ENCODE results near the gene SAMD11. TPM values are rescaled to one million over a fixed set of nuclear protein-coding genes. Genes with fewer than 3 reads are reported as not detected.

Gene SAMD11
- total RNA-seq, 1 experiment from 2014 or later = 11.5 TPM

DNA sequence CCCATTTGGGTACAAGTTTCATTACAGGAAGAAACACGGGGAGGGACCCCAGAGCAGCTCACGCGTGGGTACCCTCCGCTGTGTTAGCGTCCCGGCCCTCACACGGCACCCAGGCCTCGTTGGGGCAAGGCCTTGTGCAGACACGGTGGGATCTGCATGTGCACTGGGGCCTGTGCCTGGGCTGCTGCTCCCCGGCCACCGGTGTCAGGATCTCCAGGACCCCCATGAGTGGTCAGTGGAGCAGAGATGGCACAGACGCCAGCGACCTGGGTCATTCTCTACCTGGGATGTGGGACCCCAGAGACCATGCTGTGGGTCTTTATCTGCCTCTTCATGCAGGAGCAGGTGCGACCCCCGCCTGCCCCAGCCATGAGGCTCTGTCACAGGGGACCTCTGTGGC, 5.4 kb upstream of the SAMD11 start:
- RAD21 ChIA-PET (ENCODE audit: low non-redundant PET in 1 of 2, low total read pairs in 2 of 2, uncharacterized antibody in 2 of 2, unreplicated experiment in 2 of 2) = no interaction called here
- Histone ChIP-seq H3K36me3 (ENCODE audit: control insufficient read depth in 1 of 2, insufficient read depth in 2 of 2, low read length in 2 of 2) (no peaks in the 10 kb centered on the region), H3K27ac (ENCODE audit: low read depth, low read length) (no peak overlapping the region), H4K20me1 (ENCODE audit: insufficient read depth) (no peaks in the 10 kb centered on the region), H3K9me3 (ENCODE audit: control insufficient read depth in 1 of 2, insufficient read depth in 1 of 2, low read depth in 1 of 2, low read length in 2 of 2) (no peaks in the 10 kb centered on the region), H3K9ac (ENCODE audit: low read length) (no peak overlapping the region), H3K9me2 (ENCODE audit: insufficient read depth) (no peaks in the 10 kb centered on the region), H3K27me3 (ENCODE audit: insufficient read depth, low read length) (peaks cover 40% of the 10 kb centered on the region; the same call in 1 of the 2 replicates), H2AFZ (ENCODE audit: low read depth, low read length, poor library complexity, severe bottlenecking) (no peak overlapping the region), H3K79me2 (ENCODE audit: insufficient read depth, low read length) (no peaks in the 10 kb centered on the region), H3K4me2 (ENCODE audit: low read length) (no peak overlapping the region), H3K4me1 (ENCODE audit: control insufficient read depth in 1 of 2, insufficient read depth in 2 of 2, low read length in 2 of 2) (peaks cover 28 to 29% of the 10 kb centered on the region in 2 experiments), H3K4me3 (replicated peaks in 1 of 2; ENCODE audit: low read depth in 1 of 2, low read length in 2 of 2) (no peak overlapping the region)
- POLR2A ChIA-PET = no interaction called here
- intact Hi-C loops (cut with micrococcal nuclease) = no loop called here
- DNase-seq (ENCODE audit: low read depth, low spot score) = no peak
- no peak for ATAC-seq
- CTCF ChIA-PET = no interaction called here
- no peak for TF ChIP-seq JUND (IDR thresholded peaks at IDR 0.05)
- TF ChIP-seq ZFX (IDR thresholded peaks at IDR 0.05) = no peak
- no peak for TF ChIP-seq EZH2 (IDR thresholded peaks at IDR 0.05)
- TF ChIP-seq POLR2AphosphoS5 (IDR thresholded peaks at IDR 0.05; ENCODE audit: low read depth, low read length) = no peak
- TF ChIP-seq SIN3A (IDR thresholded peaks at IDR 0.05; ENCODE audit: low read depth) = no peak
- TF ChIP-seq POLR2A (IDR thresholded peaks at IDR 0.05; ENCODE audit: borderline replicate concordance, extremely low read depth, insufficient read depth, insufficient read length) = no peak
- TF ChIP-seq ELF1 (IDR thresholded peaks at IDR 0.05; ENCODE audit: borderline replicate concordance, low read depth) = no peak
- BruUV-seq (replicated peaks) = no TSS peak

DNA sequence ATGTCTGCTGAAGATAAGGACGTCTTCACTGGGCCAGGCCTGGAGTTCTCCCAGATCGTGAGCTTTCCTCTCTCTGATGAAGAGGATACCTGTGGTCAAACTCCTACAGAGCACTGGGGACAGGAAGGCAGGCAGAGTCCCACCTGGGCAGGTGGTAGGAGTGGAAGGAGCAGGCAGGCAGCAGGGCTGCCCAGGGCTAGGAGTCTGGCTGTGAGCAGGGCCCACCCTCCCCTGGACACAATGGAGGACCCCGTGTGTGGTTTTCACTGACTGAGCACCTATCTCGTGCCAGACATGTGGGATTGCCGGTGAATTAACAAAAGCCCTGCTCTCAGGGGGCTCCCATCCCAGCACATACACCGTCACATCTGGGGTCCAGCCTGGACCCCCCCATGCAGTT, 4.9 kb upstream of the SAMD11 start:
- ATAC-seq = no peak
- Histone ChIP-seq H2AFZ (ENCODE audit: low read depth, low read length, poor library complexity, severe bottlenecking) (no peak overlapping the region), H3K9ac (ENCODE audit: low read length) (no peak overlapping the region), H3K4me2 (ENCODE audit: low read length) (no peak overlapping the region), H3K4me1 (ENCODE audit: control insufficient read depth in 1 of 2, insufficient read depth in 2 of 2, low read length in 2 of 2) (peaks cover 31% of the 10 kb centered on the region in 2 experiments), H3K4me3 (replicated peaks in 1 of 2; ENCODE audit: low read depth in 1 of 2, low read length in 2 of 2) (no peak overlapping the region), H4K20me1 (ENCODE audit: insufficient read depth) (no peaks in the 10 kb centered on the region), H3K79me2 (ENCODE audit: insufficient read depth, low read length) (no peaks in the 10 kb centered on the region), H3K27me3 (ENCODE audit: insufficient read depth, low read length) (peaks cover 39% of the 10 kb centered on the region; the same call in 1 of the 2 replicates), H3K27ac (ENCODE audit: low read depth, low read length) (no peak overlapping the region), H3K9me2 (ENCODE audit: insufficient read depth) (no peaks in the 10 kb centered on the region), H3K36me3 (ENCODE audit: control insufficient read depth in 1 of 2, insufficient read depth in 2 of 2, low read length in 2 of 2) (no peaks in the 10 kb centered on the region), H3K9me3 (ENCODE audit: control insufficient read depth in 1 of 2, insufficient read depth in 1 of 2, low read depth in 1 of 2, low read length in 2 of 2) (no peaks in the 10 kb centered on the region)
- intact Hi-C loops (cut with micrococcal nuclease) = no loop called here
- ChIA-PET POLR2A (no interaction called here), CTCF (interaction anchor here (0.6 kb wide), 1 partner anchor 14 kb away, joined by 4 read pairs; no protein-coding TSS in a partner anchor), RAD21 (ENCODE audit: low non-redundant PET in 1 of 2, low total read pairs in 2 of 2, uncharacterized antibody in 2 of 2, unreplicated experiment in 2 of 2) (interaction anchor here in 1 of 2 experiments (0.6 kb wide), 1 partner anchor 24 kb away, joined by 6 read pairs; no protein-coding TSS in a partner anchor)
- TF ChIP-seq ZNF274 (IDR thresholded peaks at IDR 0.05; ENCODE audit: low read depth, low read length) = no peak
- TF ChIP-seq, protein P1, sequence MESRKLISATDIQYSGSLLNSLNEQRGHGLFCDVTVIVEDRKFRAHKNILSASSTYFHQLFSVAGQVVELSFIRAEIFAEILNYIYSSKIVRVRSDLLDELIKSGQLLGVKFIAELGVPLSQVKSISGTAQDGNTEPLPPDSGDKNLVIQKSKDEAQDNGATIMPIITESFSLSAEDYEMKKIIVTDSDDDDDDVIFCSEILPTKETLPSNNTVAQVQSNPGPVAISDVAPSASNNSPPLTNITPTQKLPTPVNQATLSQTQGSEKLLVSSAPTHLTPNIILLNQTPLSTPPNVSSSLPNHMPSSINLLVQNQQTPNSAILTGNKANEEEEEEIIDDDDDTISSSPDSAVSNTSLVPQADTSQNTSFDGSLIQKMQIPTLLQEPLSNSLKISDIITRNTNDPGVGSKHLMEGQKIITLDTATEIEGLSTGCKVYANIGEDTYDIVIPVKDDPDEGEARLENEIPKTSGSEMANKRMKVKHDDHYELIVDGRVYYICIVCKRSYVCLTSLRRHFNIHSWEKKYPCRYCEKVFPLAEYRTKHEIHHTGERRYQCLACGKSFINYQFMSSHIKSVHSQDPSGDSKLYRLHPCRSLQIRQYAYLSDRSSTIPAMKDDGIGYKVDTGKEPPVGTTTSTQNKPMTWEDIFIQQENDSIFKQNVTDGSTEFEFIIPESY (IDR thresholded peaks at IDR 0.05; ENCODE audit: extremely low read depth, insufficient replicate concordance, low read length) = no peak
- TF ChIP-seq EZH2 (IDR thresholded peaks at IDR 0.05) = no peak
- no peak for TF ChIP-seq SRF (IDR thresholded peaks at IDR 0.05; ENCODE audit: low read depth)
- TF ChIP-seq SIN3A (IDR thresholded peaks at IDR 0.05; ENCODE audit: low read depth) = no peak
- no peak for TF ChIP-seq ELF1 (IDR thresholded peaks at IDR 0.05; ENCODE audit: borderline replicate concordance, low read depth)
- no peak for TF ChIP-seq RAD21 (IDR thresholded peaks at IDR 0.05; ENCODE audit: low read depth)
- no peak for TF ChIP-seq EZH2phosphoT487 (IDR thresholded peaks at IDR 0.05; ENCODE audit: borderline replicate concordance)
- TF ChIP-seq POLR2AphosphoS5 (IDR thresholded peaks at IDR 0.05; ENCODE audit: low read depth, low read length) = no peak
- no peak for TF ChIP-seq CBX3 (IDR thresholded peaks at IDR 0.05; ENCODE audit: low read depth)
- no peak for TF ChIP-seq TCF7L2 (IDR thresholded peaks at IDR 0.05; ENCODE audit: borderline replicate concordance, extremely low read depth, insufficient read depth, insufficient read length)
- DNase-seq (ENCODE audit: low read depth, low spot score) = no peak
- BruUV-seq (replicated peaks) = no TSS peak
